ENCODE results near the gene VPS13A.
"Not testable (repeated sequence)": the region's sequence is repeated elsewhere in the genome, so short reads cannot be mapped to it uniquely, and the experiment has no call there.

Gene VPS13A

DNA sequence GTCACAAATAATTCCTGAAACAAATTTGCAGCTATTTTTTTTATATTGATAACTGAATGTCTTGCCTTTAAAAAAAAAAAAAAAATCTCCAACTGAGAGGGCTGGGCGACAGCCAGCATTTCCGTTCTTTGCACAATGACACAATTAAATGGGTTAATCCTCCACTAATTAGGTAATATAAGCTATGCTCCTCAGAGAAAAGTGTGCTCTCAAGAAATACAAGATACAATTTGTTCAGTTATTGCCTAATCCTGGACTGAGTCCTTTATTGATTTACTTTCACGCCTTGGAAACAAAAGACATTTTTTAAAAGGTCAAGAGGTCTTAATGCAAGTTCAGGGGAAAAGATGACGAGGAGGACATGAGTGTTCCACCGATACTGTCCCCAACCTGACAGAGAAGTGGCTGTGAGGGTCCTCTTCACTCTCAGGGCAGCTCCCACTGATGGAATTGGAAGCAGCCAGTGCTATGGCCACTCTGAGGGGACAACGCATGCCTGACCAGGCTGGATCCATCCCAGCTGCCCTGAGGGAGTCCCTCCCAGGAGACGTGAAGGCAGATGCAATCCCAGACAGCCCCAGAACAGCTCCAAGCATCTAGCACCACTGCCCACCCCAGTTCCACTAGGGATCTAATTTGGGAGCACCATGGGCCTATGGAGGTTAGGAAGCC lies 250.1 kb downstream of the VPS13A start:
- Histone ChIP-seq H3K9ac (ENCODE audit: low read length) (no peak overlapping the region), H3K27me3 (ENCODE audit: control insufficient read depth, insufficient read depth, low read length) (no peaks in the 10 kb centered on the region), H3K36me3 (ENCODE audit: control insufficient read depth, low read depth, low read length) (no peaks in the 10 kb centered on the region), H3K9me3 (ENCODE audit: control insufficient read depth, low read depth, low read length) (no peaks in the 10 kb centered on the region), H3K4me1 (ENCODE audit: control insufficient read depth, low read depth, low read length) (no peaks in the 10 kb centered on the region), H3K4me3 (ENCODE audit: low read length) (no peak overlapping the region), H3K27ac (ENCODE audit: low read length) (no peak overlapping the region)

DNA sequence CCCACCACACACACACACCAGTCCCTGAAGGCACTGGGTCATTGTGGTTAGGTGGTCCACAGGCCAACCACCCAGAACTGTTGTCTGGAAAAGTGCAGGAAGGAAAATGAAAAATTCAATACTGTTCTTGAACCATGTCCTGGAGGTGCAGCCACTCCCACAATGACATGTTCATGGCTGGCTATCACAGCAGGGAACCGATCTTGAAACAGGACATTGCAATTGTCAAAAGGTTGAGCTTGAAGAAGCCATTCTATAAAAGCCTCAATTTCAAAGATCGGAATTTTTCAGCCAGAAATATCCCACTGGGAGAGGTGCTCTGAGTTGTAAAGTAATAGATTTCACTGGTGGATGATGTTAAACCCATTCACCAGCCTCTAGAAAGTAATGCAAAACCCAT lies 252.6 kb downstream of the VPS13A start:
- Histone ChIP-seq H3K27me3 (ENCODE audit: control insufficient read depth, insufficient read depth, low read length) (peaks cover 5% of the 10 kb centered on the region), H3K4me1 (ENCODE audit: control insufficient read depth, low read depth, low read length) (no peaks in the 10 kb centered on the region), H3K9ac (ENCODE audit: low read length) (no peak overlapping the region), H3K27ac (ENCODE audit: low read length) (no peak overlapping the region), H3K9me3 (ENCODE audit: control insufficient read depth, low read depth, low read length) (no peaks in the 10 kb centered on the region), H3K4me3 (ENCODE audit: low read length) (no peak overlapping the region), H3K36me3 (ENCODE audit: control insufficient read depth, low read depth, low read length) (no peaks in the 10 kb centered on the region)

- Histone ChIP-seq H3K4me3 (ENCODE audit: low read length) (no peak overlapping the region), H3K27ac (ENCODE audit: low read length) (no peak overlapping the region), H3K36me3 (ENCODE audit: control insufficient read depth, low read depth, low read length) (no peaks in the 10 kb centered on the region), H3K27me3 (ENCODE audit: control insufficient read depth, insufficient read depth, low read length) (peaks cover 5% of the 10 kb centered on the region), H3K4me1 (ENCODE audit: control insufficient read depth, low read depth, low read length) (no peaks in the 10 kb centered on the region), H3K9me3 (ENCODE audit: control insufficient read depth, low read depth, low read length) (no peaks in the 10 kb centered on the region), H3K9ac (ENCODE audit: low read length) (no peak overlapping the region)
Observed at GRCh38 chr9:77432053-77432452, 254.7 kb downstream of the VPS13A start.

GRCh38 chr9:77433675-77434445 lies 256.5 kb downstream of the VPS13A start:
- Histone ChIP-seq H3K9me3 (ENCODE audit: control insufficient read depth, low read depth, low read length) (no peaks in the 10 kb centered on the region), H3K27ac (ENCODE audit: low read length) (no peak overlapping the region), H3K27me3 (ENCODE audit: control insufficient read depth, insufficient read depth, low read length) (peaks cover 5% of the 10 kb centered on the region), H3K4me1 (ENCODE audit: control insufficient read depth, low read depth, low read length) (no peaks in the 10 kb centered on the region), H3K9ac (ENCODE audit: low read length) (no peak overlapping the region), H3K4me3 (ENCODE audit: low read length) (no peak overlapping the region), H3K36me3 (ENCODE audit: control insufficient read depth, low read depth, low read length) (no peaks in the 10 kb centered on the region)

DNA sequence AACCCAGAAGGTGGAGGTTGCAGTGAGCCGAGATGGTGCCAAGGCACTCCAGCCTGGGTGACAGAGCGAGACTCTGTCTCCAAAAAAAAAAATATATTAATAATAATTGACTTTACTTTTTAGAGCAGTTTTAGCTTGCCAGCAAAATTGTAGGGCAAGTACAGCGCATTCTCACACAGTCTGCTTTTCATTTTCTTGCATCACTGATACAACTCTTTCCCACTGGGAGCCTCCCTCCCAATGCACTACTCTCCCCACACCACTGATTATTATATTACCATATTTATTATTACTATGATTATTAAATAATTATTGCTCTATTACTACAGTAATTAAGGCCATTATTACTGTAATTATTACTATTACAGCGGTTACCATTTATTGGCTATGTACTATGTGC lies 257.9 kb downstream of the VPS13A start:
- Histone ChIP-seq H3K27ac (ENCODE audit: low read length) (no peak overlapping the region), H3K9ac (ENCODE audit: low read length) (no peak overlapping the region), H3K27me3 (ENCODE audit: control insufficient read depth, insufficient read depth, low read length) (peaks cover 5% of the 10 kb centered on the region), H3K4me3 (ENCODE audit: low read length) (no peak overlapping the region), H3K36me3 (ENCODE audit: control insufficient read depth, low read depth, low read length) (no peaks in the 10 kb centered on the region), H3K4me1 (ENCODE audit: control insufficient read depth, low read depth, low read length) (peaks cover 7% of the 10 kb centered on the region), H3K9me3 (ENCODE audit: control insufficient read depth, low read depth, low read length) (no peaks in the 10 kb centered on the region)

- Histone ChIP-seq H3K9ac (ENCODE audit: low read length) (no peak overlapping the region), H3K27ac (ENCODE audit: low read length) (no peak overlapping the region), H3K27me3 (ENCODE audit: control insufficient read depth, insufficient read depth, low read length) (peaks cover 5% of the 10 kb centered on the region), H3K9me3 (ENCODE audit: control insufficient read depth, low read depth, low read length) (no peaks in the 10 kb centered on the region), H3K36me3 (ENCODE audit: control insufficient read depth, low read depth, low read length) (no peaks in the 10 kb centered on the region), H3K4me3 (ENCODE audit: low read length) (no peak overlapping the region), H3K4me1 (ENCODE audit: control insufficient read depth, low read depth, low read length) (peaks cover 7% of the 10 kb centered on the region)
Observed at GRCh38 chr9:77435688-77436087, 258.4 kb downstream of the VPS13A start.

GRCh38 chr9:77438653-77439052 lies 261.3 kb downstream of the VPS13A start:
- peaks cover 7% of the 10 kb centered on the region for H3K4me1 ChIP-seq (ENCODE audit: control insufficient read depth, low read depth, low read length)
- peaks cover 5% of the 10 kb centered on the region for H3K27me3 ChIP-seq (ENCODE audit: control insufficient read depth, insufficient read depth, low read length)
- H3K9ac ChIP-seq (ENCODE audit: low read length), result no peak overlapping the region
- H3K4me3 ChIP-seq (ENCODE audit: low read length), result no peak overlapping the region
- H3K27ac ChIP-seq (ENCODE audit: low read length), result no peak overlapping the region
- H3K36me3 ChIP-seq (ENCODE audit: control insufficient read depth, low read depth, low read length), result no peaks in the 10 kb centered on the region
- H3K9me3 ChIP-seq (ENCODE audit: control insufficient read depth, low read depth, low read length), result no peaks in the 10 kb centered on the region

- H3K36me3 ChIP-seq (ENCODE audit: control insufficient read depth, low read depth, low read length), result no peaks in the 10 kb centered on the region
- no peak overlapping the region for H3K4me3 ChIP-seq (ENCODE audit: low read length)
- H3K9me3 ChIP-seq (ENCODE audit: control insufficient read depth, low read depth, low read length), result no peaks in the 10 kb centered on the region
Observed at GRCh38 chr9:77440057-77440456, 262.7 kb downstream of the VPS13A start.

DNA sequence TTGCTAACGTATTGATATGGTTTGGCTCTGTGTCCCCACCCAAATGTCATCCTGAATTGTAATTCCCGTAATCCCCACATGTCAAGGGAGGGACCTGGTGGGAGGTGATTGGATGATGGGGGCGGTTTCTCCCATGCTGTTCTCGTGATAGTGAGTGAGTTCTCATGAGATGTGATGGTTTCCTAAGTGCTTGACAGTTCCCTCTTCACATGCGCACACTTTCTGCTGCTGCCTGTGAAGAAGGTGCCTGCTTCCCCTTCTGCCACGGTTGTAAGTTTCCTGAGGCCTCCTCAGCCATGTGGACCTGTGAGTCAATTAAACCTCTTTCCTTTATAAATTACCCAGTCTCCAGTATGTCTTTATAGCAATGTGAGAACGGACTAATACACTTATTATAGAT lies 263.8 kb downstream of the VPS13A start:
- not testable (repeated sequence) for H3K27ac ChIP-seq (ENCODE audit: low read length); H3K27me3 ChIP-seq (ENCODE audit: control insufficient read depth, insufficient read depth, low read length); H3K9ac ChIP-seq (ENCODE audit: low read length); H3K4me1 ChIP-seq (ENCODE audit: control insufficient read depth, low read depth, low read length); H3K36me3 ChIP-seq (ENCODE audit: control insufficient read depth, low read depth, low read length); H3K9me3 ChIP-seq (ENCODE audit: control insufficient read depth, low read depth, low read length); H3K4me3 ChIP-seq (ENCODE audit: low read length)

More at GRCh38 chr9:77440057-77440456, 262.7 kb downstream of the VPS13A start:
- no peak overlapping the region for H3K9ac ChIP-seq (ENCODE audit: low read length)
- peaks cover 7% of the 10 kb centered on the region for H3K4me1 ChIP-seq (ENCODE audit: control insufficient read depth, low read depth, low read length)
- no peaks in the 10 kb centered on the region for H3K27me3 ChIP-seq (ENCODE audit: control insufficient read depth, insufficient read depth, low read length)
- no peak overlapping the region for H3K27ac ChIP-seq (ENCODE audit: low read length)

DNA sequence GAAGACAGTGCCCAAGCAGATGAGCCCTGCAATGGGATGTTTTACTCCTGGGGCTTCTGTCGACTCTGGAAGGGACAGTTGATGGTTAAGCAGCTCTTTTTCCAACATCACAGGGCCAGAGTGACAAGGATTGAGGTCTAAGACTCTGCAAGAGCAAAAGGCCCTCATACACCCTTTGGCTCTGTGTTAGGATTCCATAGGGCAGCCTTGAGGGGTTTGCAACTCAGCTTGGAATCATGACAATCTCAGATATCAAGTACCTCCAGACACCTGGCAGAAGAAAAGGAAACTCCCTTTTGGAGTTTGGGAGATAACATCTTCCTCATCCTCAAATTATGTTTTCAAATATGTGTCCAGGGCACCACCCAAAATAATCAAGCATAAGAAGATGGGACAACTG lies 265.1 kb downstream of the VPS13A start:
- Histone ChIP-seq H3K4me3 (ENCODE audit: low read length) (no peak overlapping the region), H3K9me3 (ENCODE audit: control insufficient read depth, low read depth, low read length) (no peaks in the 10 kb centered on the region), H3K27ac (ENCODE audit: low read length) (no peak overlapping the region)

GRCh38 chr9:77447646-77448045 lies 270.3 kb downstream of the VPS13A start:
- Histone ChIP-seq H3K36me3 (ENCODE audit: control insufficient read depth, low read depth, low read length) (no peaks in the 10 kb centered on the region), H3K27ac (ENCODE audit: low read length) (no peak overlapping the region), H3K9ac (ENCODE audit: low read length) (no peak overlapping the region), H3K4me3 (ENCODE audit: low read length) (no peak overlapping the region), H3K4me1 (ENCODE audit: control insufficient read depth, low read depth, low read length) (no peaks in the 10 kb centered on the region), H3K27me3 (ENCODE audit: control insufficient read depth, insufficient read depth, low read length) (no peaks in the 10 kb centered on the region), H3K9me3 (ENCODE audit: control insufficient read depth, low read depth, low read length) (no peaks in the 10 kb centered on the region)

More for the DNA sequence above, 265.1 kb downstream of the VPS13A start:
- no peaks in the 10 kb centered on the region for H3K36me3 ChIP-seq (ENCODE audit: control insufficient read depth, low read depth, low read length)
- no peaks in the 10 kb centered on the region for H3K27me3 ChIP-seq (ENCODE audit: control insufficient read depth, insufficient read depth, low read length)
- peaks cover 7% of the 10 kb centered on the region for H3K4me1 ChIP-seq (ENCODE audit: control insufficient read depth, low read depth, low read length)
- H3K9ac ChIP-seq (ENCODE audit: low read length), result no peak overlapping the region

Data from iPS-18a (cell line).